CD4-positive, alpha-beta T cell treated with Interleukin-15 for 1 hour (primary cell): ENCODE results near the gene AKAP9.
"Not testable (repeated sequence)": the region's sequence is repeated elsewhere in the genome, so short reads cannot be mapped to it uniquely, and the experiment has no call there.

Source experiments
- DNase-seq: peaks from one replicate; pipeline ENCODE4 v3.0.0-alpha.2; 2020

Gene AKAP9

DNA sequence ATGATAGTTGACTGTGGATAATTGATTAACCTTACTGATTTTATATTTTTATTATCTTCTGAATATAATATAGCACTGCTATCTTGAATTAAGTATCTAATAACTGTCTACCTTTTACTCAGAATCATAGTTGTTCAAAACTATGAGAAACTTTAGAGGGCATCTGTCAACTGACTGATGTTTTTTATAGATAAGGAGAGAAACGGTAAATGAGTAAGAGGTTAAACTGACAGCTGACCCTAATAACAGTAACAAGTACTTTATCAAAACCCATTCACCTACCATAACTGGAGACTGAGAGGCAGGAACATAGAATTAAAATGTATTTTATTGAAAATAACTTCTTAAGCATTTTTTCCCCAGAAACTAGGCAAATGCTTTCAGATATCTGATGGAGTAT lies 131.5 kb downstream of the AKAP9 start:
- DNase-seq = no peak

- no peak for DNase-seq
Measured at GRCh38 chr7:92072708-92073107, 132.0 kb downstream of the AKAP9 start.

DNA sequence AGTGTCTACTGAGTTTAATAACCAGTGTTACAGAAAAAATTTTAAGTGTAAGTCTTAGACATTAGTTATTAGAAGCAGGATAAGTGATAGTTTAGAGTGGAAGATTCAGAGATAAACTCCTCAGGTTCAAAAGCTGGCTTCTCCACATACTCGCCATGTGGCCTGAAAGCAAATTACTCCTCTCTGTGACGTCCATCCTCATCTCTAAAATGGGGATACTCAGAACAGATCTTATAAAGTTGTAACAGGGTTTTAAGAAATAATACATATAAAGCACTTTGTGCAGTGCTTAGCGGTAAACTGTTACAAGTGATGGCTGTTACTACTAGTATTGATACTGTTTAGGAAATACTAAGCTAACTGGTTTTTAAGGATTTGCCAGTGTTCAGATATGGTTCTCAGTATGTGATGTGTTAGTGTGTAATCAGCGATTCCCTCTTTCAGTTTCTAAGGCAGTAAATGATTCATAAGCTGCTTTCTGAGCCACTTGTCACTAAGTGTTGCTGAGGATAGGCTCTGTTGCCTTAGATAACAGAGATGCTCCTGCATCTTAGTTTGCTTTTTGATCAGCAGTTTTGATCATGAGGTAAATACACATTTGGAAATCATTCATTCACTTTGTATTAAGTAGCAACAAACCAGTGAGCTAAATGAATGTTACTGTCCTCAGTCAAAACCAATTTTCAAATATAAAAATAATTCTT lies 134.9 kb downstream of the AKAP9 start:
- no peak for DNase-seq

- no peak for DNase-seq
Measured at GRCh38 chr7:92076509-92076908, 135.8 kb downstream of the AKAP9 start.

DNA sequence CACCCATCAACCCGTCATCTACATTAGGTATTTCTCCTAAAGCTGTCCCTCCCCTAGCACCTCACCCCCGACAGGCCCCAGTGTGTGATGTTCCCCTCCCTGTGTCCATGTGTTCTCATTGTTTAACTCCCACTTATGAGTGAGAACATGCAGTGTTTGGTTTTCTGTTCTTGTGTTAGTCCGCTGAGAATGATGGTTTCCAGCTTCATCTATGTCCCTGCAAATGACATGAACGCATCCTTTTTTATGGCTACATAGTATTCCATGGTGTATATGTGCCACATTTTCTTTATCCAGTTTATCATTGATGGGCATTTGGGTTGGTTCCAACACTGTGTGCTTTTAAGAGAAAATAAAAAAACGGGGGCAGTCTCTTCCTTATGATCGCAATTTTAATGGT lies 143.3 kb downstream of the AKAP9 start:
- DNase-seq = not testable (repeated sequence)

- no peak for DNase-seq
Measured at GRCh38 chr7:92088266-92088665, 147.6 kb downstream of the AKAP9 start.

GRCh38 chr7:92092210-92092609 lies 151.5 kb downstream of the AKAP9 start:
- DNase-seq = no peak

- no peak for DNase-seq
Measured at GRCh38 chr7:92095380-92095779, 154.7 kb downstream of the AKAP9 start.

- DNase-seq = no peak
Measured at GRCh38 chr7:92100534-92100933, 159.9 kb downstream of the AKAP9 start.

DNA sequence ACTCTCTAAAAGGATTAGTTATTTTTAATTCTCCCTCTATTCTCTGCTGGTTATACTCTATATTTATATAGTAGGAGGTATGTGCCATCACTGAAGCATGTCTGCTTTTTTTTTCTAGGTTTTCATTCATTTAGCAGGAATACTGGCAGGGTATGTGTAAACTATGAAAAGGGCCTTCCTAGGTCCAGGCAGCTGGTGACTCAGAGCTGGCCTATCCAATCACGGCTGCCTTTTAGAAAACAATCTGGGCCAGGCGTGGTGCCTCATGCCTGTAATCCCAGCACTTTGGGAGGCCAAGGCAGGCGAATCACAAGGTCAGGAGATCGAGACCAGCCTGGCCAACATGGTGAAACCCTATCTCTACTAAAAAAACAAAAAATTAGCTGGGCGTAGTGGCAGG lies 162.2 kb downstream of the AKAP9 start:
- DNase-seq = not testable (repeated sequence)

DNA sequence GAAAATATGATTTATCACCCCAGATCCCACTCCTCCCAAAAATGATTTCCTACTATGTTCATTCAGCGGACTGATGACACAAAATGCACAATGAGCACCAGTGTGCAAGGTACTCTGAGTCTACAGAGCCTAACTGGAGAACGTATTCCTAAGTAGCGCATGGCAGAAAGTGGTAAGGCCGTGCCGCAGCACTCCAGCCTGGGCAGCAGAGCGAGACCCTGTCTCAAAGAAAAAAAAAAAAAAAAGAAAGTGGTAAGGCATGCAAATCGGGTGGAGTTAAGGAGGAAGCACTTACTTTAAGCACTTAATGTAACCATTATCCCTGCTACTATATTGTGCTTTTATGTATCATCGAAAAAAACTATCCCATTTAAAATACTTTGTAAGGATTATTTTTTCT lies 168.2 kb downstream of the AKAP9 start:
- no peak for DNase-seq

DNA sequence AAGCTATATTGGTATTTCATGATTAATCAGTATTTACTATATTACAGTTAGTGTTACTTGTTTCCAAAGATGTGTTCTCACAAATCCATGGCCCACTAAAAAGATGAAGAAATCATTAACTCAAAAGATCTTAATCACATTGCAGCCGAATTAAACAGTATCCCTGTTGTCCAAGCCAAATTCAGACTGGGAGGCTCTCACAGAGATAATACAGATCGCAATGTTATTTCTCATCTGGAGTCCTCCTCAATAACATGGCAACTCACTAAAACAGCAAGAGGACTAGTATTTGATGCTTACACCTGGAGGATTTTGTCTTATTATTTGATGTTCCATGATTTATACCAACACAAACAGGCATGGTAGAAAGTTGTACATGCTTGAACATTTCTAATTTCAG lies 170.2 kb downstream of the AKAP9 start:
- no peak for DNase-seq

GRCh38 chr7:92115821-92116220 lies 175.2 kb downstream of the AKAP9 start:
- no peak for DNase-seq

- DNase-seq = no peak
Measured at GRCh38 chr7:92116949-92117348, 176.3 kb downstream of the AKAP9 start.

GRCh38 chr7:92119213-92119759 lies 178.6 kb downstream of the AKAP9 start:
- no peak for DNase-seq

- no peak for DNase-seq
Measured at GRCh38 chr7:92121681-92122080, 181.0 kb downstream of the AKAP9 start.

DNA sequence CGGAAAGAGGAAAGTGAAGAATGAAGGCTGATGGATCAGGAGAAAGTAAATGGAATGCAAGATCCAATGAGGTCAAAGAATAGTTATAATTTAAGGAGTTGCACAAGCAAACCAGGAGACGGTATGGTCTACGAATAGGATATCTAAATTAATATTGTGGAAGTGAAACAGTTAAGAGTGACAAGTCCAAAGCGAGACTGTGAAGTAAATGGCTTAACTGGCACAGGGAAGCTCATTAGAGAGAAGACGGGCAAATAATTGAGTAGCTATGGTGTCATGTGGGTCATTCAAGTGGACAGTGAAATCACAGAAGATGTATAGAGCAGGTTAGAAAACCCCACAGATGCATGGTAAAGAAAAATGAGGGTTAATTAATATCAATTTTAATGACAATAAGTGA lies 190.4 kb downstream of the AKAP9 start:
- DNase-seq = no peak

GRCh38 chr7:92131764-92132330 lies 191.2 kb downstream of the AKAP9 start:
- no peak for DNase-seq

DNA sequence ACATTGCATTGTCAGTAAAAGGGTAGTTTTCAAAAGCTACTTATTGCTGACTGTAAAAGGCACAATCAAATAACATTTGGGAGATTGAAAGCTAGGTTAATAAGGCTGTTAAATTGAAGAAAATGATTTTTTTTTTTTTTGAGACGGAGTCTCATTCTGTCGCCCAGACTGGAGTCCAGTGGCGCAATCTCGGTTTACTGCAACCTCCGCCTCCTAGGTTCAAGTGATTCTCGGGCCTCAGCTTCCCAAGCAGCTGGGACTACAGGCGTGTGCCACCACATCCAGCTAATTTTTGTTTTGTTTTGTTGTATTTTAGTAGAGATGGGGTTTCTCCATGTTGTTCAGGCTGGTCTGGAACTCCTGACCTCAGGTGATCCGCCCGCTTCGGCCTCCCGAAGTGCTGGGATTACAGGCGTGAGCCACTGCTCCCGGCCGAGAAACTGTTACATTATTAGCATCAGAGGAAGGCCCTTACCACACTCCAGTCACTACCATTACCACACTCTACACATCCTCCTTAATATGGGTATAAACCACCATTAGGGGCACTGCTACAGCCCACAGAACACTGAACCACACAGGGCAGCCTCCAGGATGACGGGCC lies 192.6 kb downstream of the AKAP9 start:
- DNase-seq = no peak

DNA sequence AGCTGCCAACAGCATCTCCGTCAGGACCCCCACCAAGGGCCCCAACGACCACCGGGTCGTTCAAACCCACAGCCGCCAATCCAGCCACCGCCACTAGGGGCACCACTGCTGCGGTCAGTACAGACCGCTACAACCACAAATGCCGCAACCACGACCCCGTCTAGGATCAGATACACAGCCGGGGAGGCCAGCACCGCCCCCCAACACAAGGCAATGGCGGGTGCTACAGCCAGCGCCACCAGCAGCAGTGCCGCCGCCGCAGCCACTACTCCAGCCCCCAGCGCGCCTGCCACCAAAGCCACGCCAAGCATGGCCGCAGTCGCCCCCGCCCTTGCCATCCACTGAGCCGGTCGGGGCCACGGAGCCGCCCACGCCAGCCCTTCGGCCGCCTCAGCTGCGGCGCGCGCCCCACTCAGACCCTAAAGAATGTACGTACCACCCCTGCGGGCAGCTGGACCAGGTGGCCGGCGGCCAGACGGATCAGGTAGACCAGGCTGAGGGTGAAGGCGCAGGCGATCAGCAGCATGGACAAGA lies 193.1 kb downstream of the AKAP9 start:
- DNase-seq = peak; percentile 72

DNA sequence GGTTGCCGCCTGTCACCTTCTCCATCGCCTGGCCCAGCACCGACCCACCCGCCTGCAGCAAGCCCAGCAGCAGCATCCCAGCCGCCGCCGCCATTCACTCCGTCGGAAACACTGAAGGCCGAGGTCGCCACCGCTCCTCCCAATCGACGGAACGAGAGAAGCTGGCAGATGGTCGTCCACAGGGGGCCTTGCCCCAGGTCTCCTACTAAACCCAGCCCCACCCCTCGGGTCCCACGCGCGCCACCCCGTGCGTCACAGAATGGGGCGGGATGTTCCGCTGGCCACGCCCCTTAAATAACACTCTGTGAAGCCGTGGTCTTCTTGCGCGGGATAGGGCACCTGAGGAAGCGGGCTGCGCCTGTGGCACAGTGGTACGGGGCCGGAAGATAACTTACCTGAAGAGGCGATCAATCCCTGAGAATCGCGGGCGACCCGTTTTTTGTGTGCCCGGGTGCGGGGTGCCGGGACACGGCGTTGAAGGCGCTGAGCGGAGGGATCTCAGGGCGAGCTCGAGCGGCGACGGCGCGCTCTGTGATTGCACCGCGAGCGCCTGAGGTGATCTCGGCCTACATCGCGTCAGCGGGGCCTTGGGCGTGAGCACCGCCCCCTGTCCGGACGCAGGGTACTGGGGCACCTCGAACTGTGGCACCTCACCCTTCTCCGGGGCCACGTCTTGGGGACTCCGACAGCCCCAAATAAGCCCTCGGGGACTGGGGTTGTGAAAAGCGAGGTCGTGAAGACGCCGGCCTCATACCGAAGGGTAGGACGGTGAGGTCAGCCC lies 193.8 kb downstream of the AKAP9 start, which contains the start of gene CYP51A1:
TSS of gene CYP51A1 (minus strand) at position 207 of the 781 bp plus-strand sequence. CDS start at position 94, 113 bp downstream.
- DNase-seq = peak; percentile 92

- DNase-seq = no peak
Measured at GRCh38 chr7:92135052-92135889, 194.6 kb downstream of the AKAP9 start.
